Measurements from ENCODE around the gene NXPH3. TPM values are rescaled to one million over a fixed set of nuclear protein-coding genes. Genes with fewer than 3 reads are reported as not detected.

Gene NXPH3
- total RNA-seq, 1 donor = 3.3 TPM

GRCh38 chr17:49543860-49544259 lies 31.8 kb upstream of the NXPH3 start:
- peaks cover 27% of the 10 kb centered on the region for H3K27me3 ChIP-seq (ENCODE audit: insufficient read depth, low read length)
- H3K79me2 ChIP-seq (ENCODE audit: insufficient read depth, low read length) = no peaks in the 10 kb centered on the region
- no peak overlapping the region for H3K4me3 ChIP-seq (ENCODE audit: insufficient read depth, low read length)
- no peak overlapping the region for H3K4me2 ChIP-seq (ENCODE audit: insufficient read depth, low read length)
- H2AFZ ChIP-seq (ENCODE audit: low read length) = no peak overlapping the region
- no peaks in the 10 kb centered on the region for H3K9me3 ChIP-seq (ENCODE audit: low read depth, low read length)
- H3K36me3 ChIP-seq (ENCODE audit: insufficient read depth, low read length) = no peaks in the 10 kb centered on the region
- no peaks in the 10 kb centered on the region for H4K20me1 ChIP-seq (ENCODE audit: insufficient read depth, low read length)
- TF ChIP-seq CTCF (IDR thresholded peaks at IDR 0.05; ENCODE audit: extremely low read depth, low read depth, low read length) = no peak
- no peak for DNase-seq (ENCODE audit: insufficient read length, low spot score, missing footprints)
- no peak overlapping the region for H3K27ac ChIP-seq (ENCODE audit: low read depth, low read length)
- H3K4me1 ChIP-seq (ENCODE audit: insufficient read depth, low read length) = no peaks in the 10 kb centered on the region

GRCh38 chr17:49545007-49545660 lies 30.5 kb upstream of the NXPH3 start:
- no peaks in the 10 kb centered on the region for H4K20me1 ChIP-seq (ENCODE audit: insufficient read depth, low read length)
- H3K4me1 ChIP-seq (ENCODE audit: insufficient read depth, low read length) = no peaks in the 10 kb centered on the region
- H3K4me2 ChIP-seq (ENCODE audit: insufficient read depth, low read length) = no peak overlapping the region
- H3K27me3 ChIP-seq (ENCODE audit: insufficient read depth, low read length) = peaks cover 27% of the 10 kb centered on the region
- no peak for DNase-seq (ENCODE audit: insufficient read length, low spot score, missing footprints)
- H3K36me3 ChIP-seq (ENCODE audit: insufficient read depth, low read length) = no peaks in the 10 kb centered on the region
- H3K9me3 ChIP-seq (ENCODE audit: low read depth, low read length) = no peaks in the 10 kb centered on the region
- H2AFZ ChIP-seq (ENCODE audit: low read length) = no peak overlapping the region
- H3K27ac ChIP-seq (ENCODE audit: low read depth, low read length) = no peak overlapping the region
- H3K79me2 ChIP-seq (ENCODE audit: insufficient read depth, low read length) = no peaks in the 10 kb centered on the region
- no peak overlapping the region for H3K4me3 ChIP-seq (ENCODE audit: insufficient read depth, low read length)
- TF ChIP-seq CTCF (IDR thresholded peaks at IDR 0.05; ENCODE audit: extremely low read depth, low read depth, low read length) = no peak

- Histone ChIP-seq H3K36me3 (ENCODE audit: insufficient read depth, low read length) (no peaks in the 10 kb centered on the region), H3K4me3 (ENCODE audit: insufficient read depth, low read length) (no peak overlapping the region), H3K27ac (ENCODE audit: low read depth, low read length) (no peak overlapping the region), H4K20me1 (ENCODE audit: insufficient read depth, low read length) (no peaks in the 10 kb centered on the region), H2AFZ (ENCODE audit: low read length) (no peak overlapping the region), H3K79me2 (ENCODE audit: insufficient read depth, low read length) (no peaks in the 10 kb centered on the region), H3K27me3 (ENCODE audit: insufficient read depth, low read length) (peaks cover 27% of the 10 kb centered on the region), H3K4me1 (ENCODE audit: insufficient read depth, low read length) (no peaks in the 10 kb centered on the region), H3K4me2 (ENCODE audit: insufficient read depth, low read length) (no peak overlapping the region), H3K9me3 (ENCODE audit: low read depth, low read length) (no peaks in the 10 kb centered on the region)
- peak; percentile 81 for DNase-seq (ENCODE audit: insufficient read length, low spot score, missing footprints)
- TF ChIP-seq CTCF (IDR thresholded peaks at IDR 0.05; ENCODE audit: extremely low read depth, low read depth, low read length) = no peak
Measured at GRCh38 chr17:49545806-49546545, 29.7 kb upstream of the NXPH3 start.

Data from osteoblast (primary cell).